ENCODE data around the gene SEPHS2. TPM values are rescaled to one million over a fixed set of nuclear protein-coding genes. Genes with fewer than 3 reads are reported as not detected.

The SEPHS2 gene
- total RNA-seq, 1 experiment from 2014 or later: 52.6 TPM

GRCh38 chr16:30407804-30408534 lies 37.7 kb downstream of the SEPHS2 start:
- H2BK120ac ChIP-seq (ENCODE audit: low read depth, low read length, poor library complexity, severe bottlenecking): no peak overlapping the region
- H3K56ac ChIP-seq (ENCODE audit: insufficient read length, low read depth, low read length): no peak overlapping the region
- no peaks in the 10 kb centered on the region for H3K79me1 ChIP-seq (ENCODE audit: insufficient read depth, low read depth, low read length, poor library complexity, severe bottlenecking)
- H3K9ac ChIP-seq (ENCODE audit: extremely low read depth, insufficient read length, low read length): peak overlapping the region; percentile 66
- peak overlapping the region; percentile 77 for H3K18ac ChIP-seq (ENCODE audit: insufficient read length, low read depth, low read length)
- no peaks in the 10 kb centered on the region for H3K4me1 ChIP-seq (ENCODE audit: insufficient read depth, low read length)
- H2AFZ ChIP-seq (ENCODE audit: low read length): no peak overlapping the region
- WGBS (ENCODE audit: extremely low coverage, insufficient read length, low lambda C conversion rate): no CpG with 5 or more reads among the region's 19 CpGs
- peaks cover 12 to 19% of the 10 kb centered on the region in 2 experiments for H3K4me1 Mint-ChIP-seq
- H3K27me3 ChIP-seq (ENCODE audit: insufficient read depth, low read length): no peaks in the 10 kb centered on the region
- peak overlapping the region; percentile 67 for H3K4me2 ChIP-seq (ENCODE audit: insufficient read depth, insufficient read length, low read length)
- no peaks in the 10 kb centered on the region for H3K9me3 Mint-ChIP-seq
- no peak overlapping the region for H4K8ac ChIP-seq (replicated peaks; ENCODE audit: insufficient read length, low read depth, low read length)
- H3K79me2 ChIP-seq (ENCODE audit: insufficient read depth, low read length): 0 out of 2 replicates have a peak, but pooled peaks cover 1% of the 10 kb centered on the region
- H3K27ac ChIP-seq (ENCODE audit: insufficient read length, low read depth, low read length): no peak overlapping the region
- peak overlapping the region in 2 of 3 experiments; percentile 19 to 94; a peak in 4 of 7 replicates for H3K27ac Mint-ChIP-seq
- peaks cover 2% of the 10 kb centered on the region; the same call in 1 of the 2 replicates for H3K27me3 Mint-ChIP-seq (ENCODE audit: low read depth)
- no peak overlapping the region for H4K91ac ChIP-seq (ENCODE audit: insufficient read length, low read depth, low read length)
- H3K23ac ChIP-seq (ENCODE audit: insufficient read length, low read depth, low read length): no peak overlapping the region
- no peak overlapping the region for H3T11ph ChIP-seq (ENCODE audit: low read length)
- H3K9me3 ChIP-seq (ENCODE audit: control insufficient read depth, low read depth, low read length): no peaks in the 10 kb centered on the region
- no peaks in the 10 kb centered on the region for H4K20me1 ChIP-seq (ENCODE audit: control insufficient read depth, insufficient read depth, insufficient read length)
- TF ChIP-seq CTCF (conservative IDR thresholded peaks at IDR 0.05): no peak
- H2AK5ac ChIP-seq (ENCODE audit: insufficient read length, low read length): no peak overlapping the region
- H3K4me3 Mint-ChIP-seq: peak overlapping the region; percentile 80 to 87
- peaks cover 16 to 22% (median 16%) of the 10 kb centered on the region in 3 experiments; a peak in 6 of 7 replicates for H3K36me3 Mint-ChIP-seq (ENCODE audit: insufficient read depth in 1 of 3, low read depth in 3 of 3)
- no peak for DNase-seq
- H3K4ac ChIP-seq (ENCODE audit: low read depth, low read length): no peak overlapping the region
- peak overlapping the region; percentile 80 for H3K14ac ChIP-seq (ENCODE audit: insufficient read depth, low read length)
- H2BK5ac ChIP-seq (ENCODE audit: insufficient read length, low read length): no peak overlapping the region
- no peak overlapping the region for H2BK15ac ChIP-seq (ENCODE audit: low read depth, low read length)
- no peak overlapping the region for H2BK20ac ChIP-seq (ENCODE audit: low read depth, low read length, poor library complexity, severe bottlenecking)
- H2BK12ac ChIP-seq (ENCODE audit: insufficient read length, low read depth, low read length): no peak overlapping the region
- peaks cover 4% of the 10 kb centered on the region for H3K23me2 ChIP-seq (ENCODE audit: insufficient read length, low read depth, low read length, poor library complexity, severe bottlenecking)
- no peak overlapping the region for H4K5ac ChIP-seq (ENCODE audit: insufficient read length, low read depth, low read length)
